ENCODE measurements around the gene ING3. TPM values are rescaled to one million over a fixed set of nuclear protein-coding genes. Genes with fewer than 3 reads are reported as not detected.

The ING3 gene
- total RNA-seq, 1 experiment from 2014 or later: 12.6 TPM

DNA sequence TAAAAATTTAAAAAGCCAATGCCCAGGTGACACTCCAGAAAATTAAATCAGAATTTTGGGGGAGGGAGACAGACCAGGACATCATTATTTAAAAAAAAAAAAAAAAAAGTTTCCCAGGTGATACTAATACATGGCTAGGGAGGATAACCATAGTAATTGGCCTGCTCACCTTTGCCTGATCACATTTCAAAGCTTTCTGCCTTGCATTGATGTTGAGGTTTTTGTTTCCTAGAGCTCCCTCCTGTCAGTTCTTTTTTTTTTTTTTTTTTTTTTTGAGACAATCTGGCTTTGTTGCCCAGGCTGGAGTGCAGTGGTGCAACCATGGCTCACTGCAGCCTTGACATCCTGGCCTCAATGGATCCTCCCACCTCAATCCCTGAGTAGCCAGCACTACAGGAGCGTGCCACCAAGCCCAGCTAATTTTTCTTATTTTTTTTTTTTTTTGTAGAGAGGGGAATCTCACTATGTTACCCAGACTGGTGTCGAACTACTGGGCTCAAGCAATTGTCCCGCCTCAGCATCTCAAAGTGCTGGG, 76.1 kb downstream of the ING3 start:
- ChIA-PET CTCF (interaction anchor here (0.6 to 2.6 kb wide), 3 partner anchors 17 to 82 kb away, joined by 3 to 5 read pairs (median 4); no protein-coding TSS in a partner anchor), POLR2A (interaction anchor here (0.6 kb wide), 1 partner anchor 98 kb away, joined by 3 read pairs; no protein-coding TSS in a partner anchor)
- H3K9me3 Mint-ChIP-seq: 0 out of 2 replicates have a peak, but pooled peaks cover 5% of the 10 kb centered on the region

More for the DNA sequence above, 76.1 kb downstream of the ING3 start:
- ATAC-seq (no peak; the same call in 1 of the 2 replicates), DNase-seq (ENCODE audit: low spot score) (no peak)
- Mint-ChIP-seq H3K4me3 (no peak overlapping the region), H3K36me3 (no peaks in the 10 kb centered on the region), H3K4me1 (peaks cover 13% of the 10 kb centered on the region), H3K27ac (no peak overlapping the region), H3K27me3 (ENCODE audit: low read depth) (no peaks in the 10 kb centered on the region)
- no peak for TF ChIP-seq SMAD3 (CRISPR knock-in tag; IDR thresholded peaks at IDR 0.05; ENCODE audit: borderline replicate concordance)
- TF ChIP-seq ZBTB21 (CRISPR knock-in tag; IDR thresholded peaks at IDR 0.05; ENCODE audit: borderline replicate concordance): no peak
- TF ChIP-seq SOX15 (CRISPR knock-in tag; IDR thresholded peaks at IDR 0.05): no peak
- no peak for TF ChIP-seq JAZF1 (CRISPR knock-in tag; IDR thresholded peaks at IDR 0.05)
- no peak for TF ChIP-seq USF1 (CRISPR knock-in tag; IDR thresholded peaks at IDR 0.05)
- no peak for TF ChIP-seq RELA (CRISPR knock-in tag; IDR thresholded peaks at IDR 0.05; ENCODE audit: borderline replicate concordance)

Other genes starting within 250 kb of the ING3 start
- 16.5 to 17.3 TPM (median 16.8 TPM) in 3 replicates for gene TSPAN12, start 92.6 kb upstream of the ING3 start, total RNA-seq (2021)
- gene CPED1, start 37.9 kb downstream of the ING3 start, total RNA-seq (2021): 0.30 to 0.98 TPM (median 0.44 TPM) in 3 replicates